K562 (cell line): ENCODE measurements around the gene PPHLN1. TPM values are rescaled to one million over a fixed set of nuclear protein-coding genes. Genes with fewer than 3 reads are reported as not detected.

Source experiments
- CCNT2 ChIP-seq: IDR thresholded peaks from 2 replicates; pipeline ENCODE4 v1.6.1; 2011; ENCODE audit warnings: borderline replicate concordance, low read depth, mild to moderate bottlenecking, moderate library complexity, mixed read lengths, low read length; ENCODE audit not compliant: insufficient read length; ENCODE audit errors: extremely low read depth
- CREB1 ChIP-seq, 2 experiments: sonication (generic) in 1 of 2; formaldehyde crosslinking in 1 of 2; IDR thresholded peaks; 2 replicates each; pipeline versions ENCODE4 v1.6.1 to v1.8.0; 2012 to 2022; ENCODE audit warnings: inconsistent platforms in 1 of 2, mild to moderate bottlenecking in 1 of 2, missing genetic modification reagents in 1 of 2, moderate library complexity in 1 of 2
- DACH1 ChIP-seq: fragments of 450-650 bp; IDR thresholded peaks from 2 replicates; pipeline ENCODE4 v1.6.1; 2018; ENCODE audit not compliant: partially characterized antibody
- FOXP4 ChIP-seq: sonication (generic); formaldehyde crosslinking; IDR thresholded peaks from 2 replicates; pipeline ENCODE4 v1.8.0; 2022; ENCODE audit warnings: mild to moderate bottlenecking, missing genetic modification reagents, borderline replicate concordance
- GABPB2 ChIP-seq: fragments of 250-450 bp; sonication (Bioruptor Pico); conservative IDR thresholded peaks from 2 replicates; pipeline ENCODE4 v1.5.1; 2021; ENCODE audit warnings: mild to moderate bottlenecking
- KDM1A ChIP-seq, 2 experiments: fragments of 450-650 bp; IDR thresholded peaks; 2 replicates each; pipeline ENCODE4 v1.6.1; 2016; ENCODE audit warnings: mild to moderate bottlenecking in 2 of 2
- KLF10 ChIP-seq: fragments of 250-450 bp; sonication (Bioruptor Pico); IDR thresholded peaks from 2 replicates; pipeline ENCODE4 v1.6.1; 2021; ENCODE audit warnings: matching md5 sums
- L3MBTL2 ChIP-seq: fragments of 450-650 bp; IDR thresholded peaks from 2 replicates; pipeline ENCODE4 v1.6.1; 2016; ENCODE audit warnings: mild to moderate bottlenecking, moderate library complexity
- MED1 ChIP-seq: sonication (generic); formaldehyde crosslinking; IDR thresholded peaks from 2 replicates; pipeline ENCODE4 v1.8.1; 2023; ENCODE audit warnings: missing genetic modification reagents, borderline replicate concordance
- NEUROD1 ChIP-seq: fragments of 150-350 bp; IDR thresholded peaks from 2 replicates; pipeline ENCODE4 v1.6.1; 2014; ENCODE audit warnings: borderline replicate concordance, low read length, low read depth; ENCODE audit not compliant: partially characterized antibody
- NFE2 ChIP-seq: IDR thresholded peaks from 2 replicates; pipeline ENCODE4 v1.6.1; 2014; ENCODE audit warnings: antibody characterized with exemption, low read depth
- PPARD ChIP-seq: fragments of 250-450 bp; sonication (Bioruptor Pico); IDR thresholded peaks from 2 replicates; pipeline ENCODE4 v1.8.0; 2022; ENCODE audit warnings: inconsistent platforms, mild to moderate bottlenecking, moderate library complexity
- RHOXF2B ChIP-seq: fragments of 250-450 bp; sonication (Bioruptor Pico); conservative IDR thresholded peaks from 2 replicates; pipeline ENCODE4 v1.5.1; 2021
- SMC3 ChIP-seq: conservative IDR thresholded peaks from 2 replicates; pipeline ENCODE4 v1.6.1; 2011; ENCODE audit warnings: low read depth, low read length, improper control_type of control experiment; ENCODE audit not compliant: insufficient read depth
- SRSF3 ChIP-seq: fragments of 200-400 bp; formaldehyde crosslinking; IDR thresholded peaks from 2 replicates; pipeline ENCODE4 v1.6.1; 2016; ENCODE audit warnings: mild to moderate bottlenecking, low read length, moderate library complexity; ENCODE audit not compliant: insufficient read depth
- STAT5A ChIP-seq: IDR thresholded peaks from 2 replicates; pipeline ENCODE4 v1.6.1; 2012; ENCODE audit warnings: low read length, inconsistent platforms, borderline replicate concordance
- TARDBP ChIP-seq: fragments of 450-650 bp; IDR thresholded peaks from 2 replicates; pipeline ENCODE4 v1.6.1; 2016
- TCFL5 ChIP-seq: fragments of 250-450 bp; sonication (Bioruptor Pico); conservative IDR thresholded peaks from 2 replicates; pipeline ENCODE4 v1.6.1; 2021; ENCODE audit warnings: mild to moderate bottlenecking, moderate library complexity, matching md5 sums
- USF2 ChIP-seq: sonication (generic); formaldehyde crosslinking; IDR thresholded peaks from 2 replicates; pipeline ENCODE4 v1.5.0; 2020; ENCODE audit warnings: missing genetic modification reagents
- ZNF12 ChIP-seq: sonication (generic); formaldehyde crosslinking; IDR thresholded peaks from 2 replicates; pipeline ENCODE4 v1.4.0; 2020; ENCODE audit warnings: mild to moderate bottlenecking, missing genetic modification reagents
- ZNF134 ChIP-seq: fragments of 250-450 bp; sonication (Bioruptor Pico); conservative IDR thresholded peaks from 2 replicates; pipeline ENCODE4 v1.4.0; 2020
- ZNF408 ChIP-seq: fragments of 250-450 bp; sonication (Bioruptor Pico); IDR thresholded peaks from 2 replicates; pipeline ENCODE4 v1.4.0; 2020; ENCODE audit warnings: low read depth, mild to moderate bottlenecking, moderate library complexity
- ZNF699 ChIP-seq: fragments of 250-450 bp; sonication (Bioruptor Pico); IDR thresholded peaks from 2 replicates; pipeline ENCODE4 v1.8.0; 2021; ENCODE audit warnings: mild to moderate bottlenecking, moderate library complexity; ENCODE audit not compliant: insufficient replicate concordance
- polyA plus RNA-seq, 8 experiments: library from polyadenylated mRNA; depleted of rRNA in 4 of 8; stranded (reverse) in 5 of 8; unstranded in 3 of 8; fragments of >200 nt; fragmentation: Nextera tagmentation in 2 of 8; fragmentation: Illumina TruSeq in 1 of 8; extraction: Ambion mirVana in 2 of 8; extraction: Trizol in 1 of 8; gene quantifications; 2 replicates each; pipeline versions ENCODE4 v1.2.1 to v1.2.3, GENCODE V29; 2011 to 2014; ENCODE audit warnings: inconsistent platforms in 1 of 8, missing spikeins in 1 of 8
- total RNA-seq, 7 experiments: library from RNA; depleted of rRNA in 6 of 7; stranded (reverse); fragments of >200 nt in 6 of 7; fragmentation: Illumina TruSeq in 2 of 7; extraction: Trizol in 2 of 7; gene quantifications; 2 replicates each; pipeline versions ENCODE4 v1.2.1 to v1.2.3, GENCODE V29; 2011 to 2021; ENCODE audit warnings: low replicate concordance in 1 of 7
- TF ChIP-seq, protein P1 (sequence below): fragments of 250-450 bp; sonication (Bioruptor Pico); IDR thresholded peaks from 2 replicates; pipeline ENCODE4 v1.5.0; 2022; ENCODE audit warnings: mild to moderate bottlenecking
- TF ChIP-seq, protein P2 (sequence below): fragments of 250-450 bp; sonication (Bioruptor Pico); IDR thresholded peaks from 2 replicates; pipeline ENCODE4 v1.4.0; 2020

PPHLN1 gene
- total and polyA plus RNA-seq, 9 of the 15 experiments (the other 6 are each of a cell fraction or from before 2014, with no cell fraction given): 66.3 to 112 (median 93.6) TPM

DNA sequence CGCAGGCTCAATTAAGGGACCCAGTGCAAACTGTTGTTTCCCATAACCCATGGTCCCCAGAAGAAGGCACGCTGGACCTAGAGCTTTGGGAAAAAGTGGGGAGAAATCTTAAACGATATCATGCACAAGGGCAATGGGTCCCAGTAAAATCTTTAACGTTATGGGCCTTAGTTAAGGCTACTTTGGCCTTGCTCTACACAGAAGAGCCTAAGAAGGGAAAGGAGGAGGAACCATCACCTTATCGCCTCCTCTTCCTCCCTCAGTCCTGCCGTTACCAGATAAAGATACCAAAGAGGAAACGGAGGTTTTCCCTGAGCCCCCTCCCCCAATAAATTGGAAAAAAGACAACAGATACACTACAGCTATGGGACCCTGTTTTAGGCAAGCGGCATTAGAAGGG lies 116.9 kb downstream of the PPHLN1 start (continued):
- TF ChIP-seq CCNT2 (peak; percentile 80), L3MBTL2 (no peak), ZNF134 (no peak), USF2 (CRISPR knock-in tag) (no peak), PPARD (CRISPR knock-in tag) (no peak), KLF10 (CRISPR knock-in tag) (no peak), MED1 (CRISPR knock-in tag) (no peak), SMC3 (no peak), CREB1 (IDR thresholded peaks at IDR 0.05) (0 out of 2 replicates have a peak, but pooled peaks have one; percentile 10), CREB1 (CRISPR knock-in tag; IDR thresholded peaks at IDR 0.05) (no peak), ZNF12 (CRISPR knock-in tag) (no peak), GABPB2 (CRISPR knock-in tag) (no peak), SRSF3 (no peak), DACH1 (no peak), ZNF408 (CRISPR knock-in tag) (no peak), ZNF699 (CRISPR knock-in tag) (no peak), NFE2 (no peak), RHOXF2B (CRISPR knock-in tag) (no peak), TCFL5 (CRISPR knock-in tag) (no peak), FOXP4 (CRISPR knock-in tag) (no peak), TARDBP (no peak), KDM1A (IDR thresholded peaks at IDR 0.05) (peak in 1 of 2 experiments; percentile 64; a peak in 2 of 4 replicates), NEUROD1 (peak; percentile 71), STAT5A (peak; percentile 59; the same call in 1 of the 2 replicates)
- TF ChIP-seq, protein P1, sequence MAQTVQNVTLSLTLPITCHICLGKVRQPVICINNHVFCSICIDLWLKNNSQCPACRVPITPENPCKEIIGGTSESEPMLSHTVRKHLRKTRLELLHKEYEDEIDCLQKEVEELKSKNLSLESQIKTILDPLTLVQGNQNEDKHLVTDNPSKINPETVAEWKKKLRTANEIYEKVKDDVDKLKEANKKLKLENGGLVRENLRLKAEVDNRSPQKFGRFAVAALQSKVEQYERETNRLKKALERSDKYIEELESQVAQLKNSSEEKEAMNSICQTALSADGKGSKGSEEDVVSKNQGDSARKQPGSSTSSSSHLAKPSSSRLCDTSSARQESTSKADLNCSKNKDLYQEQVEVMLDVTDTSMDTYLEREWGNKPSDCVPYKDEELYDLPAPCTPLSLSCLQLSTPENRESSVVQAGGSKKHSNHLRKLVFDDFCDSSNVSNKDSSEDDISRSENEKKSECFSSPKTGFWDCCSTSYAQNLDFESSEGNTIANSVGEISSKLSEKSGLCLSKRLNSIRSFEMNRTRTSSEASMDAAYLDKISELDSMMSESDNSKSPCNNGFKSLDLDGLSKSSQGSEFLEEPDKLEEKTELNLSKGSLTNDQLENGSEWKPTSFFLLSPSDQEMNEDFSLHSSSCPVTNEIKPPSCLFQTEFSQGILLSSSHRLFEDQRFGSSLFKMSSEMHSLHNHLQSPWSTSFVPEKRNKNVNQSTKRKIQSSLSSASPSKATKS (CRISPR knock-in tag): no peak
- TF ChIP-seq, protein P2, sequence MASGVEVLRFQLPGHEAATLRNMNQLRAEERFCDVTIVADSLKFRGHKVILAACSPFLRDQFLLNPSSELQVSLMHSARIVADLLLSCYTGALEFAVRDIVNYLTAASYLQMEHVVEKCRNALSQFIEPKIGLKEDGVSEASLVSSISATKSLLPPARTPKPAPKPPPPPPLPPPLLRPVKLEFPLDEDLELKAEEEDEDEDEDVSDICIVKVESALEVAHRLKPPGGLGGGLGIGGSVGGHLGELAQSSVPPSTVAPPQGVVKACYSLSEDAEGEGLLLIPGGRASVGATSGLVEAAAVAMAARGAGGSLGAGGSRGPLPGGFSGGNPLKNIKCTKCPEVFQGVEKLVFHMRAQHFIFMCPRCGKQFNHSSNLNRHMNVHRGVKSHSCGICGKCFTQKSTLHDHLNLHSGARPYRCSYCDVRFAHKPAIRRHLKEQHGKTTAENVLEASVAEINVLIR (CRISPR knock-in tag): no peak
